K562 (cell line): Measurements from ENCODE around the gene RSBN1L. TPM values are rescaled to one million over a fixed set of nuclear protein-coding genes. Genes with fewer than 3 reads are reported as not detected.

ENCODE experiments used
- ADNP ChIP-seq: fragments of 200-800 bp; sonication (Bioruptor generic); IDR thresholded peaks from 2 replicates; pipeline ENCODE4 v1.6.1; 2016; ENCODE audit warnings: missing genetic modification characterization, missing compliant biosample characterization
- CCNT2 ChIP-seq: IDR thresholded peaks from 2 replicates; pipeline ENCODE4 v1.6.1; 2011; ENCODE audit warnings: borderline replicate concordance, low read depth, mild to moderate bottlenecking, moderate library complexity, mixed read lengths, low read length; ENCODE audit not compliant: insufficient read length; ENCODE audit errors: extremely low read depth
- CREB1 ChIP-seq, 2 experiments: sonication (generic) in 1 of 2; formaldehyde crosslinking in 1 of 2; IDR thresholded peaks; 2 replicates each; pipeline versions ENCODE4 v1.6.1 to v1.8.0; 2012 to 2022; ENCODE audit warnings: inconsistent platforms in 1 of 2, mild to moderate bottlenecking in 1 of 2, missing genetic modification reagents in 1 of 2, moderate library complexity in 1 of 2
- GTF2F1 ChIP-seq: IDR thresholded peaks from 2 replicates; pipeline ENCODE4 v1.6.1; 2011; ENCODE audit warnings: low read depth, low read length, improper control_type of control experiment
- HDAC2 ChIP-seq: fragments of 450-650 bp; IDR thresholded peaks from 2 replicates; pipeline ENCODE4 v1.6.1; 2016; ENCODE audit warnings: mild to moderate bottlenecking
- KLF1 ChIP-seq: fragments of 450-650 bp; IDR thresholded peaks from 2 replicates; pipeline ENCODE4 v1.6.1; 2016; ENCODE audit warnings: missing genetic modification characterization, missing compliant biosample characterization
- MEIS2 ChIP-seq: fragments of 450-650 bp; IDR thresholded peaks from 2 replicates; pipeline ENCODE4 v1.6.1; 2014; ENCODE audit warnings: mild to moderate bottlenecking; ENCODE audit not compliant: partially characterized antibody
- NCOR1 ChIP-seq: fragments of 450-650 bp; IDR thresholded peaks from 2 replicates; pipeline ENCODE4 v1.6.1; 2016; ENCODE audit warnings: mild to moderate bottlenecking, moderate library complexity
- PPARD ChIP-seq: fragments of 250-450 bp; sonication (Bioruptor Pico); IDR thresholded peaks from 2 replicates; pipeline ENCODE4 v1.8.0; 2022; ENCODE audit warnings: inconsistent platforms, mild to moderate bottlenecking, moderate library complexity
- RB1 ChIP-seq: fragments of 450-650 bp; IDR thresholded peaks from 2 replicates; pipeline ENCODE4 v1.6.1; 2017; ENCODE audit warnings: low read depth, mild to moderate bottlenecking
- SMARCC2 ChIP-seq: fragments of 450-650 bp; IDR thresholded peaks from 2 replicates; pipeline ENCODE4 v1.6.1; 2017; ENCODE audit warnings: antibody characterized with exemption, moderate library complexity, mild to moderate bottlenecking, low read depth
- XRCC3 ChIP-seq: fragments of 450-650 bp; IDR thresholded peaks from 2 replicates; pipeline ENCODE4 v1.6.1; 2017; ENCODE audit warnings: mild to moderate bottlenecking, moderate library complexity
- ZC3H4 ChIP-seq: sonication (generic); formaldehyde crosslinking; IDR thresholded peaks from 2 replicates; pipeline ENCODE4 v1.9.0; 2021; ENCODE audit warnings: missing genetic modification reagents, borderline replicate concordance
- ZC3H8 ChIP-seq: fragments of 450-650 bp; IDR thresholded peaks from 2 replicates; pipeline ENCODE4 v1.6.1; 2017
- ZNF57 ChIP-seq: fragments of 450-650 bp; formaldehyde crosslinking; IDR thresholded peaks from 2 replicates; pipeline ENCODE4 v1.4.0; 2020; ENCODE audit warnings: mild to moderate bottlenecking, moderate library complexity
- ZNF583 ChIP-seq: fragments of 250-450 bp; sonication (Bioruptor Pico); IDR thresholded peaks from 2 replicates; pipeline ENCODE4 v1.4.0; 2020
- ZNF695 ChIP-seq: fragments of 450-650 bp; formaldehyde crosslinking; IDR thresholded peaks from 2 replicates; pipeline ENCODE4 v1.4.0; 2020; ENCODE audit warnings: mild to moderate bottlenecking, moderate library complexity
- ZNF830 ChIP-seq: fragments of 250-450 bp; sonication (Bioruptor Pico); IDR thresholded peaks from 2 replicates; pipeline ENCODE4 v1.5.0; 2021; ENCODE audit warnings: mild to moderate bottlenecking
- polyA plus RNA-seq, 8 experiments: library from polyadenylated mRNA; depleted of rRNA in 4 of 8; stranded (reverse) in 5 of 8; unstranded in 3 of 8; fragments of >200 nt; fragmentation: Nextera tagmentation in 2 of 8; fragmentation: Illumina TruSeq in 1 of 8; extraction: Ambion mirVana in 2 of 8; extraction: Trizol in 1 of 8; gene quantifications; 2 replicates each; pipeline versions ENCODE4 v1.2.1 to v1.2.3, GENCODE V29; 2011 to 2014; ENCODE audit warnings: inconsistent platforms in 1 of 8, missing spikeins in 1 of 8
- total RNA-seq, 7 experiments: library from RNA; depleted of rRNA in 6 of 7; stranded (reverse); fragments of >200 nt in 6 of 7; fragmentation: Illumina TruSeq in 2 of 7; extraction: Trizol in 2 of 7; gene quantifications; 2 replicates each; pipeline versions ENCODE4 v1.2.1 to v1.2.3, GENCODE V29; 2011 to 2021; ENCODE audit warnings: low replicate concordance in 1 of 7
- TF ChIP-seq, protein P1 (sequence below): fragments of 250-450 bp; sonication (Bioruptor Pico); IDR thresholded peaks from 2 replicates; pipeline ENCODE4 v1.8.0; 2021; ENCODE audit warnings: mild to moderate bottlenecking, moderate library complexity
- TF ChIP-seq, protein P2 (sequence below): sonication (generic); formaldehyde crosslinking; IDR thresholded peaks from 2 replicates; pipeline ENCODE4 v1.8.1; 2022; ENCODE audit warnings: missing genetic modification reagents
- TF ChIP-seq, protein P3 (sequence below): IDR thresholded peaks from 2 replicates; pipeline ENCODE4 v1.6.1; 2012; ENCODE audit warnings: low read depth, low read length, improper control_type of control experiment, borderline replicate concordance
- TF ChIP-seq, protein P4 (sequence below), 2 experiments: fragments of 450-650 bp in 1 of 2; IDR thresholded peaks; 2 replicates each; pipeline ENCODE4 v1.6.1; 2011 to 2017; ENCODE audit warnings: low read depth in 2 of 2, antibody characterized with exemption in 1 of 2, borderline replicate concordance in 1 of 2, low read length in 1 of 2, mild to moderate bottlenecking in 1 of 2, mixed read lengths in 1 of 2; ENCODE audit not compliant: control insufficient read depth in 1 of 2

Gene RSBN1L
- total and polyA plus RNA-seq, 9 of the 15 experiments (the other 6 are each of a cell fraction or from before 2014, with no cell fraction given) = 6.2 to 35.2 (median 20.1) TPM

DNA sequence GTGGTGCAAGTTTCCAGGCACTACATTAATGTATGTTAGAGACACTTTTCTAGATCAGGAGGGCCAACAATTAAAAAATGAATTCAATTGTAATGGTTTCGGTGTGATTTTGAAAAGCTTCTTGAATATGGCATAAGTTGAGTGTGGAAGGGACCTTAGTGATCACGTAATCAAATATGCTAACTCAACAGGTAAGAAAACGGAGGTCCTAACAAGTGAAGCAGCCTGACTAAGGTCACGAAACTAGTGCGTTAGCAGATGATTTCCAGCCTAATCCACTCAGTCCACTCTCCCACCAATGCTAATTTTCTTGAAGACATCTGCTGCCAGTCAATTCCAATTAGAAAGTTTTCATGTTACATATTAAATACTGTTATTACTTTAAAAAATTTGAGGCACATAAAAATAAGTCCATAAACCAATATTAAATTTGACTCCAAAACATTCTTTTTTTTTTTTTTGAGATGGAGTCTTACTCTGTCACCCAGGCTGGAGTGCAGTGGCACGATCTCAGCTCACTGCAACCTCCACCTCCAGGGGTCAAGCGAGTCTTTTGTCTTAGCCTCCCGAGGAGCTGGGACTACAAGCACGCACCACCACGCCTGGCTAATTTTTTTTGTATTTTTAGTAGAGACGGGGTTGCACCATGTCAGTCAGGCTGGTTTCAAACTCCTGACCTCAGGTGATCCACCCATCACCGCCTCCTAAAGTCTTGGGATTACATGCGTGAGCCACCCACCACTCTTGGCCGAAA, 2.3 kb upstream of the RSBN1L start (continued):
- TF ChIP-seq ZC3H4 (no peak), MEIS2 (no peak), CREB1 (IDR thresholded peaks at IDR 0.05) (no peak), CREB1 (CRISPR knock-in tag; IDR thresholded peaks at IDR 0.05) (0 out of 2 replicates have a peak, but pooled peaks have one; percentile 14), CCNT2 (no peak), HDAC2 (no peak), ZNF830 (no peak), ZNF583 (CRISPR knock-in tag) (no peak), ZNF695 (CRISPR knock-in tag) (no peak), SMARCC2 (no peak), RB1 (no peak), KLF1 (tag) (no peak), XRCC3 (no peak), NCOR1 (no peak), ZNF57 (CRISPR knock-in tag) (no peak), ADNP (tag) (no peak), PPARD (CRISPR knock-in tag) (no peak), GTF2F1 (no peak), ZC3H8 (0 out of 2 replicates have a peak, but pooled peaks have one; percentile 10)
- TF ChIP-seq, protein P1, sequence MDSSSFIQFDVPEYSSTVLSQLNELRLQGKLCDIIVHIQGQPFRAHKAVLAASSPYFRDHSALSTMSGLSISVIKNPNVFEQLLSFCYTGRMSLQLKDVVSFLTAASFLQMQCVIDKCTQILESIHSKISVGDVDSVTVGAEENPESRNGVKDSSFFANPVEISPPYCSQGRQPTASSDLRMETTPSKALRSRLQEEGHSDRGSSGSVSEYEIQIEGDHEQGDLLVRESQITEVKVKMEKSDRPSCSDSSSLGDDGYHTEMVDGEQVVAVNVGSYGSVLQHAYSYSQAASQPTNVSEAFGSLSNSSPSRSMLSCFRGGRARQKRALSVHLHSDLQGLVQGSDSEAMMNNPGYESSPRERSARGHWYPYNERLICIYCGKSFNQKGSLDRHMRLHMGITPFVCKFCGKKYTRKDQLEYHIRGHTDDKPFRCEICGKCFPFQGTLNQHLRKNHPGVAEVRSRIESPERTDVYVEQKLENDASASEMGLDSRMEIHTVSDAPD = no peak
- TF ChIP-seq, protein P2, sequence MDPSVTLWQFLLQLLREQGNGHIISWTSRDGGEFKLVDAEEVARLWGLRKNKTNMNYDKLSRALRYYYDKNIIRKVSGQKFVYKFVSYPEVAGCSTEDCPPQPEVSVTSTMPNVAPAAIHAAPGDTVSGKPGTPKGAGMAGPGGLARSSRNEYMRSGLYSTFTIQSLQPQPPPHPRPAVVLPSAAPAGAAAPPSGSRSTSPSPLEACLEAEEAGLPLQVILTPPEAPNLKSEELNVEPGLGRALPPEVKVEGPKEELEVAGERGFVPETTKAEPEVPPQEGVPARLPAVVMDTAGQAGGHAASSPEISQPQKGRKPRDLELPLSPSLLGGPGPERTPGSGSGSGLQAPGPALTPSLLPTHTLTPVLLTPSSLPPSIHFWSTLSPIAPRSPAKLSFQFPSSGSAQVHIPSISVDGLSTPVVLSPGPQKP = no peak
- TF ChIP-seq, protein P3, sequence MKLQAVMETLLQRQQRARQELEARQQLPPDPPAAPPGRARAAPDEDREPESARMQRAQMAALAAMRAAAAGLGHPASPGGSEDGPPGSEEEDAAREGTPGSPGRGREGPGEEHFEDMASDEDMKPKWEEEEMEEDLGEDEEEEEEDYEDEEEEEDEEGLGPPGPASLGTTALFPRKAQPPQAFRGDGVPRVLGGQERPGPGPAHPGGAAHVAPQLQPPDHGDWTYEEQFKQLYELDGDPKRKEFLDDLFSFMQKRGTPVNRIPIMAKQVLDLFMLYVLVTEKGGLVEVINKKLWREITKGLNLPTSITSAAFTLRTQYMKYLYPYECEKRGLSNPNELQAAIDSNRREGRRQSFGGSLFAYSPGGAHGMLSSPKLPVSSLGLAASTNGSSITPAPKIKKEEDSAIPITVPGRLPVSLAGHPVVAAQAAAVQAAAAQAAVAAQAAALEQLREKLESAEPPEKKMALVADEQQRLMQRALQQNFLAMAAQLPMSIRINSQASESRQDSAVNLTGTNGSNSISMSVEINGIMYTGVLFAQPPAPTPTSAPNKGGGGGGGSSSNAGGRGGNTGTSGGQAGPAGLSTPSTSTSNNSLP = no peak
- TF ChIP-seq, protein P4, sequence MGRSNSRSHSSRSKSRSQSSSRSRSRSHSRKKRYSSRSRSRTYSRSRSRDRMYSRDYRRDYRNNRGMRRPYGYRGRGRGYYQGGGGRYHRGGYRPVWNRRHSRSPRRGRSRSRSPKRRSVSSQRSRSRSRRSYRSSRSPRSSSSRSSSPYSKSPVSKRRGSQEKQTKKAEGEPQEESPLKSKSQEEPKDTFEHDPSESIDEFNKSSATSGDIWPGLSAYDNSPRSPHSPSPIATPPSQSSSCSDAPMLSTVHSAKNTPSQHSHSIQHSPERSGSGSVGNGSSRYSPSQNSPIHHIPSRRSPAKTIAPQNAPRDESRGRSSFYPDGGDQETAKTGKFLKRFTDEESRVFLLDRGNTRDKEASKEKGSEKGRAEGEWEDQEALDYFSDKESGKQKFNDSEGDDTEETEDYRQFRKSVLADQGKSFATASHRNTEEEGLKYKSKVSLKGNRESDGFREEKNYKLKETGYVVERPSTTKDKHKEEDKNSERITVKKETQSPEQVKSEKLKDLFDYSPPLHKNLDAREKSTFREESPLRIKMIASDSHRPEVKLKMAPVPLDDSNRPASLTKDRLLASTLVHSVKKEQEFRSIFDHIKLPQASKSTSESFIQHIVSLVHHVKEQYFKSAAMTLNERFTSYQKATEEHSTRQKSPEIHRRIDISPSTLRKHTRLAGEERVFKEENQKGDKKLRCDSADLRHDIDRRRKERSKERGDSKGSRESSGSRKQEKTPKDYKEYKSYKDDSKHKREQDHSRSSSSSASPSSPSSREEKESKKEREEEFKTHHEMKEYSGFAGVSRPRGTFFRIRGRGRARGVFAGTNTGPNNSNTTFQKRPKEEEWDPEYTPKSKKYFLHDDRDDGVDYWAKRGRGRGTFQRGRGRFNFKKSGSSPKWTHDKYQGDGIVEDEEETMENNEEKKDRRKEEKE (IDR thresholded peaks at IDR 0.05; ENCODE audit: borderline replicate concordance in 1 of 2, control insufficient read depth in 1 of 2, low read depth in 2 of 2, low read length in 1 of 2) = no peak
